DMS114 treated with DMSO at 0.1 percent for 48 hours (cell line): Measurements from ENCODE around the gene KCTD19.
"Not testable (repeated sequence)": the region's sequence is repeated elsewhere in the genome, so short reads cannot be mapped to it uniquely, and the experiment has no call there.

ENCODE experiments used
- DNase-seq: peaks from one replicate; lab custom pipeline; 2025; ENCODE audit not compliant: unreplicated experiment; lab: John Stamatoyannopoulos, UW

Gene KCTD19

GRCh38 chr16:67326472-67327309, at the start of gene KCTD19, which contains the start of gene LRRC36:
KCTD19 (minus strand) TSS chr16:67326741; CDS start chr16:67326707, 34 bp downstream.
LRRC36 (plus strand) TSS chr16:67326815; CDS start chr16:67326863, 48 bp downstream.
- DNase-seq = peak; percentile 54

GRCh38 chr16:67376012-67376411, 49.5 kb upstream of the KCTD19 start:
- not testable (repeated sequence) for DNase-seq

- DNase-seq = peak; percentile 49
These were observed 46.1 kb upstream of the KCTD19 start for GRCh38 chr16:67372664-67373063.

GRCh38 chr16:67370661-67371060, 44.1 kb upstream of the KCTD19 start:
- no peak for DNase-seq

GRCh38 chr16:67364600-67365235, 38.2 kb upstream of the KCTD19 start:
- no peak for DNase-seq

GRCh38 chr16:67361038-67361437, 34.5 kb upstream of the KCTD19 start:
- DNase-seq = no peak

- not testable (repeated sequence) for DNase-seq
These were observed 33.2 kb upstream of the KCTD19 start for GRCh38 chr16:67359540-67360269.

GRCh38 chr16:67357561-67357960, 31.0 kb upstream of the KCTD19 start:
- DNase-seq = no peak

GRCh38 chr16:67356396-67356795, 29.9 kb upstream of the KCTD19 start:
- DNase-seq = no peak

GRCh38 chr16:67352463-67352862, 25.9 kb upstream of the KCTD19 start:
- not testable (repeated sequence) for DNase-seq

- no peak for DNase-seq
These were observed 23.8 kb upstream of the KCTD19 start for GRCh38 chr16:67350324-67350723.

GRCh38 chr16:67349172-67349571, 22.6 kb upstream of the KCTD19 start:
- DNase-seq = no peak

- DNase-seq = no peak
These were observed 19.8 kb upstream of the KCTD19 start for GRCh38 chr16:67346341-67346740.

GRCh38 chr16:67345401-67345800, 18.9 kb upstream of the KCTD19 start:
- no peak for DNase-seq

- no peak for DNase-seq
These were observed 16.1 kb upstream of the KCTD19 start for GRCh38 chr16:67342616-67343015.

GRCh38 chr16:67341250-67341649, 14.7 kb upstream of the KCTD19 start:
- no peak for DNase-seq

GRCh38 chr16:67339453-67339852, 12.9 kb upstream of the KCTD19 start:
- peak; percentile 33 for DNase-seq

- DNase-seq = no peak
These were observed 10.1 kb upstream of the KCTD19 start for GRCh38 chr16:67336648-67337047.

- DNase-seq = no peak
These were observed 9.6 kb upstream of the KCTD19 start for GRCh38 chr16:67336116-67336515.

GRCh38 chr16:67333315-67333714, 6.8 kb upstream of the KCTD19 start:
- DNase-seq = no peak

GRCh38 chr16:67329901-67330300, 3.4 kb upstream of the KCTD19 start:
- no peak for DNase-seq

GRCh38 chr16:67327743-67328142, 1.2 kb upstream of the KCTD19 start:
- DNase-seq = no peak
